GM06990 (cell line): Measurements from ENCODE around the gene TDRD1.

Source experiments
- DNase-seq: peaks from one replicate; pipeline ENCODE4 v3.0.0-alpha.2; 2011; ENCODE audit not compliant: insufficient read length; ENCODE audit errors: extremely low read depth
- H3K27me3 ChIP-seq: replicated peaks from 2 replicates; pipeline ENCODE4 v1.6.0; 2011; ENCODE audit warnings: low read length; ENCODE audit not compliant: control insufficient read depth, insufficient read depth
- H3K36me3 ChIP-seq: 2 replicates; pipeline ENCODE4 v1.5.1; 2011; ENCODE audit warnings: low read length; ENCODE audit not compliant: control insufficient read depth, insufficient read depth
- H3K4me3 ChIP-seq: replicated peaks from 2 replicates; pipeline ENCODE4 v1.5.1; 2011; ENCODE audit warnings: low read depth, mild to moderate bottlenecking, control low read depth, low read length
- TF ChIP-seq, protein P1 (sequence below): IDR thresholded peaks from 2 replicates; pipeline ENCODE4 v1.5.1; 2011; ENCODE audit warnings: low read length, control low read depth, mild to moderate bottlenecking, inconsistent platforms; ENCODE audit not compliant: insufficient read depth, poor library complexity, severe bottlenecking

Gene TDRD1

DNA sequence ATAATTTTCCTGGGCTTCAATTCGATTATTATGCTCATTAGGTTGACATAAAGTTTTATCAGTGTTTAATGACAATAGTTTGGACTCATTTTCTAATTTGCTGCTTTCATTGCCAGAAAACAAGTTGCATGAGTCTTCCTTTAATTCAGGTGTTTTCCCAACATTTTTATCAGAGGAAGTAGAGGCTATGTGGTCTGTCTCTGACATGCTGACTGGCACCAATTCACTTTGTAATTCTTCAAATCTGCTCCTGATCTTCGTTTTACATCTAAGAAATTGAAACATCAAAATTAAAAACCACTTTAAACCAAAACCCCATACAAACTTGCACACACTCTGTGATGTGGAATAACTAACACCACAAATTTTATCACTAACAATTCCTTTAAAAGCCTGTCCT is 16.1 kb upstream of the TDRD1 start:
- DNase-seq: no peak
- TF ChIP-seq, protein P1, sequence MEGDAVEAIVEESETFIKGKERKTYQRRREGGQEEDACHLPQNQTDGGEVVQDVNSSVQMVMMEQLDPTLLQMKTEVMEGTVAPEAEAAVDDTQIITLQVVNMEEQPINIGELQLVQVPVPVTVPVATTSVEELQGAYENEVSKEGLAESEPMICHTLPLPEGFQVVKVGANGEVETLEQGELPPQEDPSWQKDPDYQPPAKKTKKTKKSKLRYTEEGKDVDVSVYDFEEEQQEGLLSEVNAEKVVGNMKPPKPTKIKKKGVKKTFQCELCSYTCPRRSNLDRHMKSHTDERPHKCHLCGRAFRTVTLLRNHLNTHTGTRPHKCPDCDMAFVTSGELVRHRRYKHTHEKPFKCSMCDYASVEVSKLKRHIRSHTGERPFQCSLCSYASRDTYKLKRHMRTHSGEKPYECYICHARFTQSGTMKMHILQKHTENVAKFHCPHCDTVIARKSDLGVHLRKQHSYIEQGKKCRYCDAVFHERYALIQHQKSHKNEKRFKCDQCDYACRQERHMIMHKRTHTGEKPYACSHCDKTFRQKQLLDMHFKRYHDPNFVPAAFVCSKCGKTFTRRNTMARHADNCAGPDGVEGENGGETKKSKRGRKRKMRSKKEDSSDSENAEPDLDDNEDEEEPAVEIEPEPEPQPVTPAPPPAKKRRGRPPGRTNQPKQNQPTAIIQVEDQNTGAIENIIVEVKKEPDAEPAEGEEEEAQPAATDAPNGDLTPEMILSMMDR: no peak
- Histone ChIP-seq H3K36me3 (no peaks in the 10 kb centered on the region), H3K27me3 (no peaks in the 10 kb centered on the region), H3K4me3 (no peak overlapping the region)

DNA sequence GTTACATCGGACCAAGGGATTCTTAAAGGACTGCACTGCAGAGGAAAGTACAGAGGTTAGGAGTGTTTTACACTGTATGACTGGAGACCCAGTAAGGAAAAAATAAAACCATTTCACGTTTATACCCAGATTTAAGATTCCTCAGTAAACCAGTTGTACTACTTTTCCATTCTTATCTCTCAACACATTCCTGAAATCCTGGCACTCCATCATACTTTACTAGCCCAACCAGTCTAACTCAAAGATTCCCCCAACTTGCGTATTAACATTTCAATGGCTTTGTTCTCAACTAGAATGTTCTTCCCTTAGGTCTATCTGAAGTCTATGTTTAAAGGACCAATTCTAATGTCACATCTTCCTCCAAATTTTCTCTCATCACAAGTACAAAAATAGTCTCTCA is 13.1 kb upstream of the TDRD1 start:
- DNase-seq: no peak
- TF ChIP-seq, protein P1: no peak
- no peaks in the 10 kb centered on the region for H3K27me3 ChIP-seq
- no peaks in the 10 kb centered on the region; the same call in 1 of the 2 replicates for H3K36me3 ChIP-seq
- H3K4me3 ChIP-seq: no peak overlapping the region

DNA sequence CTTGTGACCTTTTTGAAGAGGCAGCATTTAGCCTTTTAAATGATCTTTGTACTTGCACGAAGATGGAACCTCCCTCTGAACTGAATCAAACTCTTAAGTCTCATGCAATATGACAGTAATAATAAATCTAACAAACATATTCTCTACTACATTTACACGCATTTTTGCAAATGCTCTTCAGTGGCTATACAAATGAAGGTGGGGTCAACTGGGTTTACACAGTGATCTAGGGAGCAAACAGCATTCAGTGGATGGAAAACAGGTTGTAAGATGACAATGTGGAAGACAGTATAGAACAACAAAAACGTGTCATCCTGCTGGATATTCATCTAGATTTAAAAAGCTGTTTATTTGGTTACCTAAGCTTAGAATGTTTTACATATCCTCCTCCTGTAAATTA is 12.7 kb upstream of the TDRD1 start:
- H3K36me3 ChIP-seq: no peaks in the 10 kb centered on the region; the same call in 1 of the 2 replicates
- TF ChIP-seq, protein P1: no peak
- DNase-seq: no peak
- H3K4me3 ChIP-seq: no peak overlapping the region
- H3K27me3 ChIP-seq: no peaks in the 10 kb centered on the region

DNA sequence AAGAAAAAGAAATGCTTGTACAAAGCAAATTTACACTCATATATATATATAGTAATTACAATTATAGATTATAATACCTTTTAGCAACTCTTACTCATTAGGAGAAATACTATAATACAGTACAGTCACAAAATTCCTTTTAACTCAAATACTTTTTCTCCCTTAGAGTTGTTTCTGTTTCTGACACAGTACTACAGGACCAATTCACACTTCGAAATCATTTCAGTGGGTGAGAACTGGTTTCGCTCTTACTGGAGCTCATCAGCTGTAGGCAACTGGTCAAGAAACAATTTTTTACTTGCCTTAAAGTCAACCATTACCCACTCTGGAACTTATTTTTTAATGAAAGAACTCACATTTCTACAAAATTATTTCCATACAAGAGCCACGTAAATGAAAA is 11.2 kb upstream of the TDRD1 start:
- TF ChIP-seq, protein P1: no peak
- no peak for DNase-seq
- Histone ChIP-seq H3K27me3 (no peaks in the 10 kb centered on the region), H3K4me3 (no peak overlapping the region), H3K36me3 (no peaks in the 10 kb centered on the region; the same call in 1 of the 2 replicates)

DNA sequence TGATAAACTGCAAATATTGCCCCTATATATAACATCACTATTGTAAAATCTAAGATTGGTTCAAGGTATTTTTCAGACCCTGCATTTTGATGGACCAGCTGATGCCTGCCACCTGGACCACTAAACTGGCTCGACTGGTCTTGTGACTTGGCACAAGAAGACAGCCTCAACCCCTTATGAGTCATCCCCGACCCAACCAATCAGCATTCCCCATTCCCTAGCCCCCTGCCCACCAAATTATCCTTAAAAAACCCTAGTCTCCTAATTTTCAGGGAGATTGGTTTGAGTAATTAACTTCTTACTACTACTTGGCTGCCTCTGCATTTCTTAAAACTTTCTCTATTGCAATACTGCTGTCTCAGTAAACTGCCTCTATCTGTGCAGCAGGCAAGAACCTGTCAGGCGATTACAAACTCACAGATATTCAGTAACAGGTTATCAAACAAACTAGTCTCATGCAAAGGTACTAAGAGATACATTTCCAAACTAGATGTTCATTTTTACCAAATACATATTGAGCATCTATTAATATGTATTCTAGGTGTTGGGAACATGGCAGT is 10.6 kb upstream of the TDRD1 start:
- DNase-seq: no peak
- TF ChIP-seq, protein P1: no peak
- no peaks in the 10 kb centered on the region; the same call in 1 of the 2 replicates for H3K36me3 ChIP-seq

DNA sequence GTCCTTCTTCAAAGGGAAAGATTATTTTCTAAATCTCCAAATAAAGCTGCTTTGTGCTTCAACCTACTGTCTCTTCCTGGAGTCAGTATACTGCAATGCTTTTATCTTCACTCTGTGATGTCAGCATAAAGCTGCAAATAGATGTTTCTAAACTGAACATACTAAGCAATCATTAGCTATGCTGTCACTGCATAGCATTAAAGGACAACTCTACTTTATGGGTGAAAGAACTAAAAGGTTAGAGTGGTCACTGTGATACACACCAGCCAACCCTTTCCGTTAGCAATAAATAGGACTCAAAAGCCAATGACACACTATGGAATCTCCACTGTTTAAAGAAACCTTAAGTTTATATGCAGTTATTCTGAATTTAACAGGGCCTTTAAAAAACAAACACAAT is 6.9 kb upstream of the TDRD1 start:
- Histone ChIP-seq H3K36me3 (no peaks in the 10 kb centered on the region; the same call in 1 of the 2 replicates), H3K27me3 (no peaks in the 10 kb centered on the region), H3K4me3 (no peak overlapping the region; the same call in 1 of the 2 replicates)
- TF ChIP-seq, protein P1: no peak
- DNase-seq: no peak

More for the DNA sequence above, 10.6 kb upstream of the TDRD1 start:
- no peak overlapping the region for H3K4me3 ChIP-seq
- no peaks in the 10 kb centered on the region for H3K27me3 ChIP-seq
